Stimulated activated CD8-positive, alpha-beta memory T cell treated with anti-CD3 and anti-CD28 coated beads, Interleukin-15, amount 100 ng/mL, for 48 hours (primary cell): ENCODE data around the gene PTPA.
"Not testable (repeated sequence)": the region's sequence is repeated elsewhere in the genome, so short reads cannot be mapped to it uniquely, and the experiment has no call there.

Source experiments
- DNase-seq, 2 donors: peaks; one replicate each; pipeline ENCODE4 v3.0.0-alpha.2; 2020; ENCODE audit warnings: low read depth in 2 of 2

PTPA gene

GRCh38 chr9:129154866-129155477 is 43.8 kb downstream of the PTPA start:
- no peak for DNase-seq

- DNase-seq, result no peak
Measured at GRCh38 chr9:129156163-129156562, 44.9 kb downstream of the PTPA start.

GRCh38 chr9:129160712-129161533 is 49.7 kb downstream of the PTPA start:
- no peak for DNase-seq

GRCh38 chr9:129161534-129161837 is 50.3 kb downstream of the PTPA start:
- no peak for DNase-seq

- no peak for DNase-seq
Measured at GRCh38 chr9:129162497-129163197, 51.4 kb downstream of the PTPA start.

GRCh38 chr9:129163198-129163670 is 52.0 kb downstream of the PTPA start:
- not testable (repeated sequence) for DNase-seq

- no peak for DNase-seq
Measured at GRCh38 chr9:129163753-129164152, 52.5 kb downstream of the PTPA start.

- no peak for DNase-seq
Measured at GRCh38 chr9:129164246-129164930, 53.2 kb downstream of the PTPA start.

- DNase-seq, result no peak
Measured at GRCh38 chr9:129165198-129165597, 54.0 kb downstream of the PTPA start.

- no peak for DNase-seq
Measured at GRCh38 chr9:129166623-129167557, 55.7 kb downstream of the PTPA start.

GRCh38 chr9:129170229-129170628 is 59.0 kb downstream of the PTPA start:
- no peak for DNase-seq

- DNase-seq, result no peak
Measured at GRCh38 chr9:129171993-129172751, 61.0 kb downstream of the PTPA start.

GRCh38 chr9:129172816-129173215 is 61.6 kb downstream of the PTPA start:
- DNase-seq, result no peak

GRCh38 chr9:129173296-129174101 is 62.3 kb downstream of the PTPA start:
- DNase-seq, result no peak

- DNase-seq, result peak; percentile 60 to 61
Measured at GRCh38 chr9:129174102-129174723, 63.0 kb downstream of the PTPA start.

- DNase-seq, result no peak
Measured at GRCh38 chr9:129174724-129175514, 63.7 kb downstream of the PTPA start.

- no peak for DNase-seq
Measured at GRCh38 chr9:129175515-129175824, 64.3 kb downstream of the PTPA start.
